ENCODE results near the gene MTPN.

The MTPN gene

GRCh38 chr7:135976312-135977006 is 700 bp downstream of the MTPN start:
- Histone ChIP-seq H2AFZ (peak overlapping the region; percentile 98), H3K9me3 (ENCODE audit: control insufficient read depth, low read length) (no peaks in the 10 kb centered on the region), H3K4me3 (ENCODE audit: low read depth, low read length) (peak overlapping the region; percentile 89), H3K4me2 (ENCODE audit: low read length) (peak overlapping the region; percentile 85), H3K36me3 (ENCODE audit: control insufficient read depth, insufficient read depth, low read length) (no peaks in the 10 kb centered on the region), H3K27ac (peak overlapping the region; percentile 81), H3K79me2 (peaks cover 22% of the 10 kb centered on the region), H3K4me1 (peaks cover 6% of the 10 kb centered on the region), H3K9ac (peak overlapping the region; percentile 77), H3K27me3 (ENCODE audit: control insufficient read depth, insufficient read depth, low read length) (no peaks in the 10 kb centered on the region)
- TF ChIP-seq CTCF (IDR thresholded peaks at IDR 0.05) = no peak

GRCh38 chr7:135975166-135975565 is 2.0 kb downstream of the MTPN start:
- no peaks in the 10 kb centered on the region for H3K27me3 ChIP-seq (ENCODE audit: control insufficient read depth, insufficient read depth, low read length)
- no peak overlapping the region for H3K27ac ChIP-seq
- no peaks in the 10 kb centered on the region for H3K36me3 ChIP-seq (ENCODE audit: control insufficient read depth, insufficient read depth, low read length)
- no peak overlapping the region for H3K9ac ChIP-seq
- no peaks in the 10 kb centered on the region for H3K9me3 ChIP-seq (ENCODE audit: control insufficient read depth, low read length)
- TF ChIP-seq CTCF (IDR thresholded peaks at IDR 0.05) = no peak
- no peak overlapping the region for H2AFZ ChIP-seq
- no peak overlapping the region for H3K4me2 ChIP-seq (ENCODE audit: low read length)
- peak overlapping the region; percentile 89 for H3K4me3 ChIP-seq (ENCODE audit: low read depth, low read length)
- H3K79me2 ChIP-seq = peaks cover 27% of the 10 kb centered on the region
- H3K4me1 ChIP-seq = peaks cover 6% of the 10 kb centered on the region

- Histone ChIP-seq H3K4me2 (ENCODE audit: low read length) (no peak overlapping the region), H3K4me3 (ENCODE audit: low read depth, low read length) (no peak overlapping the region), H3K9ac (no peak overlapping the region), H3K27ac (no peak overlapping the region), H3K36me3 (ENCODE audit: control insufficient read depth, insufficient read depth, low read length) (no peaks in the 10 kb centered on the region), H3K27me3 (ENCODE audit: control insufficient read depth, insufficient read depth, low read length) (no peaks in the 10 kb centered on the region), H3K4me1 (peaks cover 6% of the 10 kb centered on the region), H2AFZ (no peak overlapping the region), H3K9me3 (ENCODE audit: control insufficient read depth, low read length) (no peaks in the 10 kb centered on the region), H3K79me2 (peaks cover 27% of the 10 kb centered on the region)
- TF ChIP-seq CTCF (IDR thresholded peaks at IDR 0.05) = no peak
Measured at GRCh38 chr7:135974667-135975066, 2.5 kb downstream of the MTPN start.

- no peak overlapping the region for H3K27ac ChIP-seq
- peaks cover 36% of the 10 kb centered on the region for H3K79me2 ChIP-seq
- H3K9me3 ChIP-seq (ENCODE audit: control insufficient read depth, low read length) = no peaks in the 10 kb centered on the region
- no peak overlapping the region for H3K9ac ChIP-seq
- no peaks in the 10 kb centered on the region for H3K36me3 ChIP-seq (ENCODE audit: control insufficient read depth, insufficient read depth, low read length)
- peaks cover 6% of the 10 kb centered on the region for H3K4me1 ChIP-seq
- H3K4me2 ChIP-seq (ENCODE audit: low read length) = no peak overlapping the region
- TF ChIP-seq CTCF (IDR thresholded peaks at IDR 0.05) = no peak
- no peak overlapping the region for H3K4me3 ChIP-seq (ENCODE audit: low read depth, low read length)
- H3K27me3 ChIP-seq (ENCODE audit: control insufficient read depth, insufficient read depth, low read length) = no peaks in the 10 kb centered on the region
- H2AFZ ChIP-seq = no peak overlapping the region
Measured at GRCh38 chr7:135971366-135971725, 5.8 kb downstream of the MTPN start.
